ENCODE measurements around the gene TENT5C.
A peak's percentile ranks its signal among the peaks of the same experiment; 100 is the strongest.

TENT5C gene

DNA sequence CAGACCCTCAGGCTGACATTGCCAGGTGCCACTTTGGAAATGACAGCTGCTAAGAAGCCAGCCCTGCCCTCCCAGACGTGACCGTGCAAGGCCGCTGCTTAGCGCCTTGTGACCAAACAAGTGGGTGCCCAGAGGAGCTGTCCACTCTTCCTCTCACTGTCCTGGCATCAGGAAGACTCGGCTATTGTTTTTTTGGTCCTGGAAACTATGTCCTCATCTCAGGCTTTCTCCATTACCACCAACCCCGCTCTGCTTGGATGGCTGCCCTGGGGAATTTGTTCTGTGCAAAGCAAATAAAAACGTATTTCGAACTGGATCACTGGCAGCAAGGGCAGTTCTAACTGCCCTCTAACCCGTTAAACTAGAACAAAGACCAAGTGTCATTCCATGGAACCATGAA is 13.7 kb upstream of the TENT5C start:
- no peak for DNase-seq (ENCODE audit: low read depth in 2 of 2)

DNA sequence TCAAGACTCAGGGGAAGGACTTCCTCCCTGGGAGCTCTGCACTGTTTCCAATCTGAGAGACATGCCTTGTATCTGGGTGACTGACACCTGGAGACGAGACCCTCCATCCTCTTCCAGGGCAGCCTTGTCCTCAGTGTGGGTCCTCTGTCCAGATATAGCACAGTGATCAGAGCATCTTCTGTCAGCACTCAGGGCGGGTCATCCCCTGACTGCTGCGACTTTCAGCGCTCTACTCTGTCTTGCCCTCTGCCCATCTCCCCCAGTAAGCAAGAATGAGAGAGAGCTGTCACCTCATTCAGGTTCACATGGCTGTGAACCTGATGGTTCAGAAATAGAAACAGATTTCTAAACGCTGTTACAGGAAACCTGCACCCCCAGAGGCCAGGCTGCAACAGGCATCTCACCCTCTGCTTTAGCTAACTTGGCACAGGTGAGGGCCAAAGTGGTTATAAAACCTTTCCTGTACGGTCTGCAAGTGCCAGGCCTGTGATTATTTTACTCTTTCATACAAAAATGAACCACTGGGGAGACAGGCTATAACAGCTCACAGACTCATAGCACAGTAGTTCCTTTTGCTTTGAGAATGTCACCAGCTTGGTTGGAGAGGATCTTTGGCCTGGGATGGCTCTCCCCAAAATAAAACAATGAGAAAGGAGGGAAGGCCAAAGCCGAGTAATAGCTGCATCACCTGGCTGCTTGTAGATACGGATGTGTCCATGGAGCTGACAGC is 11.4 kb upstream of the TENT5C start:
- no peak for DNase-seq (ENCODE audit: low read depth in 2 of 2)

DNA sequence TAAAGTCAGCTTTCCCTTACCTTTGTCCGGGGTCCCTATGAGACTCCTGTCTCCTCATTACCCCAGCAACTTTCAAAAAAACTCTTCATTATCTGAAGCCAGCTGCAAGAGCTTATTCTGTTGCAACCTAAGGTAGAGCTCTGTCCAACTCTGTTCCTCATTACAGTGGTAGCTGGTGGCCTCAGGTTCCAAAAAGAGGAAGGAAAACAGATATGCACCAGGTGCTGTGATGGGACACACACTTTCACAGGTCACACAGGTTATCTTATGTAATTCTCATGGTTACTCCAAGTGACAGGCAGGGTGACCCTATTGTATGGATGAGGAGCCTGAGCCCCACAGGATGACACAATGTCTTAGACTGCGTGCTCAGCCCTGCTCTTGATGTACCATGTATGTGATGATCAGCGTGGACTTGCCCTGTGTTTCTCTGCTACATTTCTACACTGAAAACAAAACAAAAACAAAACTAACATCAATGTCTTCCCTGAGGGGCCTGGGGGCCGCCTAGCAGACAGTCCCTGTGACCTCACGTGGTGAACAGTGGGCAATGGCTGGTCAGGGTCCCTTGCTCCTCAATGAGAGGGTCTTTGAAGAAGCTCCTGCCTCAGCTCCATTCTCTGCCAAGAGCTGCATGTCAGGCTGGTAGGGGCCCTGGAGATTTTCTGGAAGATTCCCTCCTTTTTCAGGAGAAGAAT is 9.7 kb upstream of the TENT5C start:
- no peak for DNase-seq (ENCODE audit: low read depth in 2 of 2)

DNA sequence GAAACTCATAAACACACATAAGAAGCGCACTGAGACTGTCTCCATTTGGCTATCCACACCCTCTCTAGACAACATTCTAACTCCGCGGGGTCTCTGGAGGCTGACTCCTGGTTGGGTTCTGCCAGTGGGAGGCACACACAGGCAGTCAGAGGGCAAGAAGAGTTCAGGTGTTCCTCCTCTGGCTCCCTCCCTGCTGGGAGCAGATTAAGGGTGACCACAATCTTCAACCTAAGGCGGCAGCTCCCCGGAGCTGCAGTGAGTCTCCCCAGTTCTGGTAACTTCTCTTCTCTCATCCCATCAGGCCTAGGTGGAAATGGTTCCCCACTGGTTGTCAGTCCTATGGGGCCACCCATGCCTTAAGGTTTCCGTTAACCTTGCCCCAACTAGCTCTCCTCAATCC is 7.4 kb upstream of the TENT5C start:
- DNase-seq (ENCODE audit: low read depth in 2 of 2): no peak

DNA sequence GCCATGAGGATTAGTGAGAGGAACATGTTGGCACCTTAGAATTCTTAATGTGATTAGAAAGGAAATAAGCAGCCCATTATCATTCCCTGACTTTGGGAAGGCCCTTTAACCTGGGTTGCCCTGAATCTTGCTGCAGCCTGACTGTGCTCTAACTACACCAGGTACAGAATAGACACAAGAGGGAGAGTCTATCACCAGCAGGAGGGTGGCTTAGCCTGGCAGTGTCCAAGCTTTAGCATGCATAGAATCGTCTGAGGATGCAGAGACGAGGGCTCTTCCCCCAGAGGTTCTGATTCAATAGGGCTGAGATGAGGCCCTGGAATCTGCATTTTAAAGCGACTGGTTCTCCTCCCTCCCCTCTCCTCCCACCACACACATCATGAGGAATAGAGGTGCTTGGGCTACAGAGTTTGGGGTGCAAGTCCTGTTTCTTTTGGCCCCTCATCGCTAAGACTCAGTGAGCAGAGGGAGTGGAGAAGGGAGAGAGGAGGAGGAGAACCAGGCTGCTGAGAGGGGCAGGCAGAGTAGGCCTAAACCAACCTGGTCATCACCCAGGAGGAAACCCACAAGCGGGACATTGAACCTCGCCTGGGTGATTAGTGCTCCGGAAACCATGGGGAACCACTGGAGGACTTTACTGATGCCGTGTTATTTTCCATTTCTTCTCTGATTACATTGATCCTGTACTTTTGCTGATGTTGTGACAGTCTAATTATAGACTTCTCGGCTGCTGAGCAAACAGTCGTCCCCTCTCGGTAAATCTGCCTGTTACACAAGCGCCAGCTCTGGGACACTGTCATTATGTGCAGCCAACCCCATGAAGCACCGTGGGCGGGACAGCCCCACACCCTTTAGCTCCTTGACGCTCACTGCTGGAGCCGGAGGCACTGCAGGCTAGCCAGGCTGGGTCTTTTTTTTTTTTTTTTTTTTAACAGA is 6.3 kb upstream of the TENT5C start:
- no peak for DNase-seq (ENCODE audit: low read depth in 2 of 2)

DNA sequence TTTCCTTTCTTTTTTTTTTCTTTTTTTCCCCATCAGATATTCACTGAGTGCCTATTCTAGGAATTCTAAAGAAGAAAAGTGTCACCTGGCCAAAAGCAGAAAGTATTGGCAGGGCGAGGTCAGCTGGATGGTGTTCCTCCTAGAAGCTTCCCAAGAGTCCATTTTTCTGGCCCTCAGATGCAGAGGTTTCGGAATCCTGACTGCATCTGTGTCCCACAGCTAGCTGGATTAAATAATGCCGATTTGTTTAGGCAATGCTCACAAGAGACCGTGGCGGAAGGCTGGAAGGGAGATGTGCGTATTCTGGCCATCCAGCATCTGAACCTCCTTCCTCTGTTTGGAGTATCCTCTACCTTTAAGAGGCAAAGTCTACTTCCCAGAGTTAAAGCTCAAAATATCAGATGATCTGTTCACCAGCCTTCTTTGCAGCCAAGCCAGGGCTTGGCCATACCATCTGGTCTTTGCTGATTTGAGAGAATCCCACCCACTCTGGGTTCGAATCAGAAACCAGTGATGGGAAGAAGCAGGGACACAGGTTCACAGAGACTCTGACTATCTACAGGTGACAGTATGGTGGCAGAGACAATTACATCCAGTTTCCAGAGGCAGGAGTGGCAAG is 5.4 kb upstream of the TENT5C start:
- no peak for DNase-seq (ENCODE audit: low read depth in 2 of 2)

DNA sequence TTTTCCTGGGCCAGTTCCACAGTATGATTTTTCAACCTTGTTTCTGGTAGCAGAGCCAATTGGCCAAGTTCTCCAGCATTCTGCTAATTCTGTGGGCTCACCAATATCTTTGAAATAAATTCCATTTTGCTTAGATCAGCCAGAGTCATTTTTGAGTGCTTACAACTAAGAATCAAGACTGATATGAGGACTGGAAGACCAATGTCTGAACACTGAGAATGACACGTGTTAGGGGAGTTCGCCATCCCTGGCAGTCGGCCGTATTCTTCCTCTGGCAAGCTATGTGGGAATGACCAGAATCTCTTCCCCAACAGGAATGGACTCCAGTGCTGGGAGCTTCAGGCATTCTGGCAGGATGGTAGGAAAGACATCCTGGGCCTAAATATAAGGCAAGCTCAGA is 4.9 kb upstream of the TENT5C start:
- DNase-seq (ENCODE audit: low read depth in 2 of 2): no peak

DNA sequence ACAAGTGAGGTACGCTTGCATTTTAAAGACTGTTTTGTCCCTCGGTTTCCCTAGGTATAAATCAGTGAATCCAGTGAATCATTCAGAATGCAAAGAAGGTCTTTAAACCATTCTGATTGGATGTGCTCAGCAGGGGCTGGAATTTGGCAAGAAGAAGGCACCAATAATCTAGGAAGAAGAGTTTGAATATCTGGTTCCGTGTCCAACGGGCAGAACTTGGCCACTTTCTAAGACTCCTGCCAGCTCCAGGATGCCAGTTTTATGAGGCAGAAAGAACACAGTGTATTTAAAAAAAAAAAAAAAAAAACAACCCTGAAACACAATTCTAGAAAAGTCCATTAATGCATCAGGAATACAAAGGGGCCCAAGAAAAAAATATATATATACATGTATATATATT is 3.0 kb upstream of the TENT5C start:
- DNase-seq (ENCODE audit: low read depth in 2 of 2): no peak

DNA sequence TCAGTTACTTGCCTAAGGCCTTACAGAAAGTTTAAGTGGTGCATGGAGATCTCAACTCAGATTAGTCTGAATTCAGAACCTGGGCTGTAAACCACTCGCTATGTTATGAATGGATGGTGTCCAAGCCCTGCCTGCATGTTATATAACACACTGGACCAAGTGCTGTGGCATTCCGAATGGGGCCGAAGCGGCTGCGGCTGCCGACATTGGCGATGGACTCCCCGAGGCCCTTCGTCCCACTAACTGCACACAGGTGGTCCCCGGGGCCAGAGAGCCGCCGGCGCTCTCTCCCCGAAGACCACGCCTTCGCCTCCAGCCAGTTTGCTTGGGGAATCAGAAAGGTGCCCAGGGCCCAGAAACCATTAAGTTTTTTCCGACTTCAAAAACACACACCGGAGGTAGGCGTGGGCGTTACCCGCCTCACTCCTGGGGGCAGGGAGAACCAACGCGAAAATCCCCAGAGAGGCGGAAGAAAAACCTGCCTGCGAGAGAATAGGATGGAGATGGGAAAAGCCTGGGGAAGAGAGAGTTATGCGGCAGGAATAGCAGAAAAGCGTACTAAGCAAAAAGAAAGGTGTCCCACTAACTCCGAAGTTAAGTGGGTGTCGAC is 579 bp upstream of the TENT5C start:
- no peak for DNase-seq (ENCODE audit: low read depth in 2 of 2)

DNA sequence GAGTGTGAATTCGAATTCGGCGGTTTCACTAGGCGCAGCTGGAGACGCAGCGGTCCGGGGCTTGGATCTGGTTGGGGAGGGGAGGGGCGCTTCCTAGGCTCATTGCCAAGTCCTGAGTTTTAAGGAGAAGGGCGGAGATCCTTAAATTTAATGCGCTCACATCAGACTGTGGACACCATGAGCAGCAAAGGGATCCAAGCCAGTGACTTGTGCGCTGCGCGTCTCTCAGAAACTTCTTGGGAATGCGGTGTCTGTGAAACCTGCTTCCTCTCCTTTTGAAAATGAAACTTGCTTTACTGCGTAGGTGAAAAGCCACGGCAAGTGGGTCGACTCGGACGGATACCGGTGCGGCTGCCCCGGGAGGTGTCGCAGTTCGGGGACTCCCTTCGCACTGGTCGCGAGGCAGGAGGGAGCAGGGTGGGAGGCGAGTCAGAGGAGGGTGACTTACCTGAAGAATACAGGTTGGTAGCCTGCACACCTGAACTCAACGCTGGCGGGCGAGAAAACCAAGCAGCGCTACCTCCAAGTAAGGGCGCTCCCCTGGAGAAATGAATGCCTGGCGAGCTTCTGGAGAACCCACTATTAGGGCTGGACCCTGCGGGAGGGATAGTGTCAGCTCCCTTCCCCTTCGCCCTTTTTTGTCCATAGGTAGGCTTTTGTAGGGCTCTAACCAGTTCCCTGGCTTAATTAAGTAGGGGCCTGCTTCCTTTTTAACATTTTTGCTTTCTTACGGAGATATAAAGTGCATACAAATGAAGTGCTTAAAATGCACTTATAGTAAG is 992 bp downstream of the TENT5C start:
- DNase-seq (ENCODE audit: low read depth in 2 of 2): peak; percentile 8 to 17

DNA sequence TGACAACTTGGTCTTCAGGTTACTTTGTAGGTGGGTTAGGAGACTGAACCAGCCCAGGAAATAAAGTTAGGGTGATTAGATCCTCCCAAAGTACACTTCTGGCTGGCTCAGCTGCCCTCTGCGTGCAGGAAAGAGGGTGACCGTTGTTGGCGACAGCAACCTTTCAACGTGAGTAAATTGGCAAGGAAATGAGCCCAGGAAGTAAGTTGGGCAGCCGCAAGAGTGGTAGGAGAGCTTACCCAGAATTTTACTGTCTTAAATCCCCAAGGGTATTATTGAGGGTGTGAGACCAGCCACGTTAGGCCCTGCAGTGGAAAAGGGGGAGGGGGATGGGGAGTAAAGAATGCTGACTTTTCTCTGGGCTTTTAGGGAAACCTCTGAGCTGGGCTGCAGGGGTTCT is 1.6 kb downstream of the TENT5C start:
- DNase-seq (ENCODE audit: low read depth in 2 of 2): no peak

DNA sequence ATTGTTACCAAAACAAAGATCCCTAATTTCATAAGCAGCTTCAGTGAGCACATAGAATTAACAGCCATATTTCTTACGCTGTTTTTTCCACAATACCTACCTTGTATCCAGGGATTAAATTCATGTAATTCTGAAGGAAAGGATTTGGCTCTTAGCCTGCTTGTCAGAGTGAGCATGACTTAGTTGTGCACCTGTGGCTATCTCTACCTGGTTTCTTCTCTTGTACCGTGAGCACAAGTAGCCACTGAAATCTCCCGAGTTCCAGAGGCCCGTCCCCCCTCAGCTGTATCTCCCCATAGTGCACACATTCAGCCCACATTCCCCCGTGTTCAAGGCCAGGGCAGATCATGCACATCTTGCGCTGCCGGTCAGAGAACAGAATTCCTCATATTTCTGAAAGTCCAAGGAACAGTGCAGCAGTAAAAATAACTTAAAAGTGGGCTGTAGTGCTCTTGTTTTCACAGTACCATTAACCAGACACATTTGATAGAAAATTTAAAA is 2.3 kb downstream of the TENT5C start:
- DNase-seq (ENCODE audit: low read depth in 2 of 2): no peak

DNA sequence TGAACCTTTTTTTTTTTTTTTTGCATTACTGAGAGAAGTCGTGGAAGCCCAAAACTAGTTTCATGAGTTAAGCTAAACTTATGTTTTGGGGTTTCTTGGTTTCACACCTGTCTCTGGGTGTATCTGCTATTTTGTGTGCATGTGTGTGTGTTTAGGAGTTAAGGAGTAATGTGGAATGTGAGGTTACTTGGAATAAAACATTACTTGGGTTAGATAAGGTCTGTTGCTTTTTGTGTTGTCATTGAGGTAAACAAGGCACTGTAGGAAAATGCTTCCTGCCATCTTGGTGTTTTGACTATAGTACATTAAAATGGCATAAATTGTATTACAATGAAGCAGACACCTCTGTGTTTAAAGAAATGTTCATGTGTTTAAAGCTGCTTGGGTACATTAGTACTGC is 2.9 kb downstream of the TENT5C start:
- DNase-seq (ENCODE audit: low read depth in 2 of 2): no peak

DNA sequence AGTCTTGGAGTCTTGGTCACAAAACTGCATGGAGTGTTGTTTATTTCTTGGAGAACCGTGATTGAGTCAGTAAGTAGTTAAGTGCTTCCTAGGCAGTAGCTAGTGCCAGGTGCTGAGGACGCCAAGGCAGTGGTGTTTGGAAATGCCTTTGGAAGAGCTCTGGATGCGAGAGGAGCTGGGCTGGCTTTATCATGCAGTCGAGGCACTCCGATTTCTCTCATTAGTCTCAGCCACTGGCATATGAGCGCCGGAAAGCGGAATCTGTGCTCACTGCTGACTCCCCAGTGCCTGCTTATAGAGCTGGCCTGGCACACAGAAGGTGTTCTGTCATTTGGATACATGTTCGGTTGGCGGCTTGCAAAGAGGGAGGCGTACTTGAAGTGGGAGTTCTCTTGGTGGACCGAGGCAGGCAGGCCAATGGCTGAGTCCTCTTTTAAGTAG is 3.6 kb downstream of the TENT5C start:
- DNase-seq (ENCODE audit: low read depth in 2 of 2): no peak

DNA sequence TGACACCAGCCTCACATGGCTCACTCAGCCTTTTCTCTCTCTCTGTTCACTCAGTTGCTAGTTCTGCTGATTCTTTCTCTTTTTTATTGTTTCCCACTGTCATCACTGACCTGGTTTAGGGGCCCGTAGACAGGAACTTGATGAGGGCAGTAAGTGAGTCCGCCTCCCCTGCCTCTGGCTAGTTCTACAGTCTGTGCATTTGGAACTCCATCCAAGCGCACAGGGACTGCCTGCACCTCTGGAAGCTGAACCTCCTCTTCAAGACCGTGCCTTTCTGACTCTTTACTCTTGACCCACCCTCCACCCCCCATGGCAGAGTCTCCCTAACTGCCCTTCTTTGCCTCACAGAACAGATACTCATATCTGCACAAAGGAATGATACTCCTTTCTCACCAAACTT is 4.2 kb downstream of the TENT5C start:
- DNase-seq (ENCODE audit: low read depth in 2 of 2): no peak

DNA sequence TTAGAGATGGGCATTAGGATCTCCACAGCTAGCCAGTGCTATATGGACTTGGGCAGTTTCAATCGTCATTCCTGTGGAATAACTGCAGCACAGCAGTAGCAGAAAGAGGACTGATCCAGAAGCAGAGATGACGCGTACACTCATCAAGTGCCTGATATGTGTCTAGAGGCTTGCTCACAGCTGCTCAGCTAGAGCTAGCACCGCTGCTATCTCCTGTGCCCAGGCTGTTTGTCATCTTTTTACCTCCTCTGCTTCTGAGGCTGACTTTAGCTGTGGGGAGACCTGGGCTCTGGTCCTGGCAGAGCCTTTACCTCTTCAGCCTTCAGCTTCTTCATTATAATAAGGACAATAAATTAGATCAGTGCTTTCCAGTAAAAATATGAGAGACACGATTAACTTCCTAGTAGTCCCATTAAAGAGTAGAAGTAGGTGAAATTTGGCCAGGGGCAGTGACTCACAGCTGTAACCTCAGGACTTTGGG is 5.3 kb downstream of the TENT5C start:
- DNase-seq (ENCODE audit: low read depth in 2 of 2): no peak

DNA sequence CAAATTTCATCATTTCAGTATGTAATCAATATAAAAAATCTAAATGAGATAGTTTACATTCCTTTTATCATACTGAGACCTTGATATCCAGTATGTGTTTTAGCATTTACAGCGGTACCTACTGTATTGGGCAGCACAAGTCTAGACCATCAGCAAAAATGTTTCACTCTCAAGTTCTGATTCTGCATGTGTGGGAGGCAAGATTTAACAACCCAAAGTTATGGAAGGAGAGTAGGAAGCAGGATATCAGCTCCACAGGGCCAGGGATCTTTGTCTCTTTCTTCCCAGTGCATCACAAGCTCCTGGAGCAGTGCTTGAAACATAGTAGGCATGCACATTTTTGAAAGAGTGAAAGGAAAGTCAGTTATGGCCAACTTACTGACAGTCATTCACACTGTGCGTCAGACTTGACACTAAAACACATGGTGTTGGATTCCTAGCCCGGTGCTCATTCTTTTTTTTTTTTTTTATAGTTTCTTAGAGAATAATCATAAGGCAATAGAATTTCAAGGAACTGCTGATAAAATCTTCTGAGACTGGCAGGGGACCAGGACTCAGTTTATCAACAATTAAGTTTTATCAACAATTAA is 6.1 kb downstream of the TENT5C start:
- DNase-seq (ENCODE audit: low read depth in 2 of 2): no peak

DNA sequence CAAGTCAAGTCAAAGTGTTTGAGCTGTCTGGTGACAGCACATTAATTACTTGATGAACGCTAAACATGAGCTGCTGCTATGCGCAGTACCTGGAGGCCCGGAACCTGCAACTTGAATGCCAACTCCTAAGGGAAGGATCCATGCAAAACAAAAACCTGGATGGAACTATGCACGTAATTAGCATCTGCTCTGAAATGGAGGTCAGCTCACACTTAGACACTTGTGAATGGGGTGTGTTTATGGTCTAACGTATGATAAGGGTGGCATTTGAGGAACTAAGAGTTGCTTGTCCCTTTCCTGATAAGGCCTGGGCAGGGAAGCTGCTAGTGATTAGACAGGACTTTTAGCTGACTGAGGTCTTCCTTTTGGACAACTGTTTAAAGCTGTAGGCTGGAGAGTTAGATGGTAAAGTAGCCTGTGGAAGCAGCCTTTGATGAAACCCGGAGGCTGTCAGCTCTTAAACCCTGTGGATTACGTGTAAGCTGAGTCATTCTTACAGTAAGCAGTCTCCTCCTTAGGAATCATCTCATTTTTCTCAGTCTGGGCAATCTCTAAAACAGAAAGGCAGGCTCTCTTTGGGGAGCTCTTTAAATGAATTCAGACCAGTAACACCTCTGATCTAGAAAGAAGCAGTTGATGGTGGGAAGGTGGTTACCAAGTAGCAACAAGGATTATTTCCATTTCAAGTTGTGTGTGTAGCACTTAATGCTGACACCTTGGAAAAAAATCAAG is 6.8 kb downstream of the TENT5C start:
- no peak for DNase-seq (ENCODE audit: low read depth in 2 of 2)

DNA sequence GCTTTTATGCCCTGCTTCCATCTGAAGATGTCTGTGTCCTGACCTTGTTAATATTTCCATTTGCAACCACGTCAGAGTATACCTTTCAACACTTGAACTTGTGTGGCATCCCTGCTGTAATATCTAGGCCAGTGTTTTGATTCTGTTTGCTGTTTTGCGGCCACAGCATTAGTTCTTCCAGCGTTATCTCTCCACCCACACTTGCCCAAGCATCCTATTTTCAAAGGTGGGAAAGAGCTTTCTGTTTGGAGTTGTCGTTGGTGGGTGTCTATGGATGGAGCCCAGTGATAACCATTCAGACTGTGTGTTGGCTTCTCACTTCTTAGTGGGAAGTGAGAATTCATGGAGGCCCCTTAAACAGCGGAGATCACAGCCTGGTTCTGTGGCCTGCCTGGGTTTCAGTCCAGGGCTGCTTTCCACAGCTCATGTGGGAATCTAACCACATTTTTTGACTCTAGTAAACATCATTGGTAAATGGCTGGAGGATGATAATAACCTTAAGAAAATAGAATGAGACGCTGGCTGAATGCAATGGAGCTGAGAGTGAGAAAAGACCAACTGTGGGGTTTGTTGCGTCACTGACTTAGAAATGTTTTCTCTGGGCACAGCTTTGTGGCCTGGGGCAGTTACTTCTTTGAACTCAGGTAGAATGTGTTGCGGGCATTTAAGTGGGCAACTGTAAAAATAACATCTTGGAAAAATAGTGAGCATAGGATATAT is 7.6 kb downstream of the TENT5C start:
- no peak for DNase-seq (ENCODE audit: low read depth in 2 of 2)

All from stimulated activated CD4-positive, alpha-beta T cell treated with anti-CD3 and anti-CD28 coated beads, Interleukin-1b, Interleukin-23, amount 100 ng/mL, for 1 hour (primary cell).